ENCODE data around the gene MED12.

Gene MED12

DNA sequence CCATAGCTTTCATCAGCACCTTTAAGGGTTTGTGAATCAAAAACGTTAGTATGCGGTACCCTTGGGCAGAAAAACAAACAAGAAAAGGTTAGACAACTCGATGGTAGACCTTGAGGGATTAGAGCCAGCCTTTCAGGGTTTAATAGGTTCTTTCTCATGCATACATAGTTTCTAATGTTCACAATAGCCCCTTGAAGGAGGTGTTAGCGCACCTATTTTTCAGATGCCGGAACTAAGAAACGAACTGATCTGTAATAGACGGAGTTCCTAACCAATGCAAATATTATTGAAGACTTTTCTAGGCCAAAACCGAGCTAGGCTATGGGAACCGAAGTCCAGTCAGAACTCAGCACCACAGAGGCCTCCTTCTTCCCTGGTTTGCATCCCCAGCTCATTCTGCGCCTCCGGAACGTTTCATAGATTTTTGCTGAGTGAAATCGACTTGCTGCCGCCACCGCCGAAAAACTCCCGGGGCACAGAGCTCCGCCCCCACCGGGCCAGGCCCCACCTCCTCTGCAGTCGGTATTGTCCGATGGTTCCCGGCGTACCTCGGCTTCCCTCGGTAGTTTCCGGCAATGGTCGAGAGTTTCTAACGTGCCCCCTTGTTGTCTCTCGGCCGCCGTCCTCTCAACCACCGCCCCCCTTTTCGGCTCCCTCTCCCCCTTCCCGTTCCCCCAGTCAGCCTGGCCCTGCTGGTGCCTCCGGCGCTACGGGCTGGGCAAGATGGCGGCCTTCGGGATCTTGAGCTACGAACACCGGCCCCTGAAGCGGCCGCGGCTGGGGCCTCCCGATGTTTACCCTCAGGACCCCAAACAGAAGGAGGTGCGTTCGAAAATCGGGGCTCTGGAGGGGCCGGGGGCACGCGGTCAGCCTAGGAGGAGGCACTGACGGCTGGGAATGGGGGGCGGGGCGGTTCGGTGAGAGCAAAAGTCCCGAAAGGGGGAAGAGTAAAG is at the start of gene MED12:
Gene MED12, plus strand, starts transcription at position 565 of the 953 bp plus-strand sequence. Its CDS starts 159 bp downstream, at position 724.
- peak; percentile 78 for DNase-seq

GRCh38 chrX:71070531-71070930 is 47.9 kb upstream of the MED12 start:
- no peak for DNase-seq

GRCh38 chrX:71081330-71082123 is 36.9 kb upstream of the MED12 start:
- DNase-seq, result no peak

DNA sequence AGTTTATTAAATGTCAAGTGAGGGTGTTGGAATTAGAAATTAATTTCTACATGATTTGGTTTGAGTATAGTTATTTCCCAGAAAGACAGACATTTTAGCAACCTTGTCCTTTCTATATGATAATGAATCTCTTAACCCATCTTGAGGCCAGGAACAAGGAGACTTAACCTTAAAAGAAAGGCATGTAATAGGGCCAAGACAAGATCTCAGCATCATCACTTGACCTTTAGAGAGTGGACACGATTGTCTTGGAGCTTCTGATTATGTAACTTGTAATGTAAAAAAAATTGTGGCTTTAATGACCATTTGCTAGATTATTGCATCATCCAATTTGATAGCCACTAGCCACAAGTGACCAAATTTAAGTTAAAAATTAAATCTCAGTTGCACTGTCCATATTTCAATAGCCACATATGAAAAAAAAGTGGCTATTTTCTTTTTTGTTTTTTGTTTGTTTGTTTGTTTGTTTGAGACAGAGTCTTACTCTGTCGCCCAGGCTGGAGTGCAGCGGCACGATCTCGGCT is 36.2 kb upstream of the MED12 start:
- DNase-seq, result no peak

DNA sequence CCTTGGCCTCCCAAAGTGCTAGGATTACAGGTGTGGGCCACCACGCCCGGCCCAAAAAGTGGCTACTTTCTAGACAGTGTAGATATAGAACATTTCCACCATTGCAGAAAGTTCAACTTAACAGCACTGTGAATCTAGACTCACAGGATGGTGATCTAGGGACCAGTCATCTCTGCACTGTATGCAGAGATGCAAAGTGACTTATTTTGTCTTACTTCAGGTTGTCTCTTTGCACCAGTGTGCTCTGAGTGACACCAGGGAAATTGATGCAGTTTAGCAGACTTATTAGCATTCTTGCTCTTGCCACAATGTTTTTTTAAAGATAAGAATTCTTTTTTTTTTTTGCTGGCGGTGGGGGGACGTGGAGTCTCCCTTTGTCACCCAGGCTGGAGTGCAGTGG is 35.6 kb upstream of the MED12 start:
- no peak for DNase-seq

- DNase-seq, result no peak
Observed at GRCh38 chrX:71085900-71086299, 32.5 kb upstream of the MED12 start.

- no peak for DNase-seq
Observed at GRCh38 chrX:71091263-71091662, 27.1 kb upstream of the MED12 start.

DNA sequence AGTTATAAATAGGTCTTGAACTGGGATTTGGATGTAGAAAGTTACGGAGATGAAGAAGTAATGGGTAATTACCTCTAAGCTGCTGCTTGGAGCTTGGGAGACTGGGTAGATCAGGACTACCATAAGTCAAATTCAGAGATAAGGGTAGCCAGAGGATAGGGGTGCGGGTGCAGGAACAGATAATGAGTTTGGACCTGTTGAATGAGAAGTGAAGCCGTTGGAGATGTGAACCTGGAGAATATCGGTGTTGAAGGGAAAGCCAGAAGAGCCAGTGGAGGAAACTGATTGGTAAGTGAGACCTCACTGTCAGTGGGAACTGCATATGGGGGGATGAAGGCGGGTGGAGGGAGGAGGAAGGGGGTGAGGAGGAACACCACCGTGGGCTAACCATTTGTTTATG is 23.4 kb upstream of the MED12 start:
- DNase-seq, result no peak

GRCh38 chrX:71095555-71095980 is 22.8 kb upstream of the MED12 start, which contains the start of gene FOXO4:
TSS of gene FOXO4 (plus strand) at chrX:71095851. CDS start at chrX:71096529, 678 bp downstream.
- DNase-seq, result peak; percentile 74

GRCh38 chrX:71095981-71096759 is 22.2 kb upstream of the MED12 start:
- DNase-seq, result peak; percentile 45

- no peak for DNase-seq
Observed at GRCh38 chrX:71096760-71097032, 21.7 kb upstream of the MED12 start.

- peak; percentile 3 for DNase-seq
Observed at GRCh38 chrX:71098302-71098701, 20.1 kb upstream of the MED12 start.

- DNase-seq, result no peak
Observed at GRCh38 chrX:71098951-71099506, 19.4 kb upstream of the MED12 start.

DNA sequence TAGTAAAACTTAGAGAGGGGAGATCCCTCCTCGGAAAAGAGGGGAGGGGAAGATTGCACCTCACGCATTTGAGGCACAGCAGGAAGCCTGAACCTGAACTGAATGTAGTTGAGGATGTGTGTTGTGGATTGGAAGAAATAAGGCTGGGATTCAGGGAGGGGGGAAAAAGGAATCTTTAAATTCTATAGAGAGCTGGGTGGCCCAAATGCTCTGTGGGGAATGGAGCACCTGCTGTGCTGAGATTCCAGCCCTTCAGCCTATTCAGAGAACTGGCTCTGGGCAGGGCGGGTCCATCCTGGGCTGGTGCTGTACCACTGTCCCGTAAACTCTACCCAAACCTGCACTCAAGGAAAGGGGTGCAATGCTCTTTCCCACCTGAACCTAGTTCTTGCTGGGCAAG is 18.7 kb upstream of the MED12 start:
- DNase-seq, result no peak

- DNase-seq, result no peak
Observed at GRCh38 chrX:71100581-71101505, 17.6 kb upstream of the MED12 start.

DNA sequence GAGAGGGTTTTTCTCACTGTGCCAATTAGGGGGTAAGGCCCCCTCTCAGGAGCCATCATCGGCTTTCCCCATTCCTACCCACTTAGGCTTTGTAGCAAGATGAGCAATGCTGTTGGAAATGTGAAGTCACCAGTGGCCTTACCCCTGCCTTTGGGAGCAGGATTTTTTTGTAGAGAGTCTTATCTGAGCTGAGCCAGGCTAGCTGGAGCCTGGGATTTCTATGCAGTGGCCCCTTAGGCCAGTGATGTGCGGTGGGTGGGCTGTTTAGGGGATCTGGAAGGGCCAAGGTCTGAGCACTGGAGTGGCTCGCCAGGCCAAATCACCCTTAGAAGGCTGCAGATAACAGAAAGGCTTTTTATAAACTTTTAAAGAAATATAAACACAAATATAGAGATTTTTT is 16.1 kb upstream of the MED12 start:
- no peak for DNase-seq

GRCh38 chrX:71103110-71103983 is 15.0 kb upstream of the MED12 start:
- no peak for DNase-seq

DNA sequence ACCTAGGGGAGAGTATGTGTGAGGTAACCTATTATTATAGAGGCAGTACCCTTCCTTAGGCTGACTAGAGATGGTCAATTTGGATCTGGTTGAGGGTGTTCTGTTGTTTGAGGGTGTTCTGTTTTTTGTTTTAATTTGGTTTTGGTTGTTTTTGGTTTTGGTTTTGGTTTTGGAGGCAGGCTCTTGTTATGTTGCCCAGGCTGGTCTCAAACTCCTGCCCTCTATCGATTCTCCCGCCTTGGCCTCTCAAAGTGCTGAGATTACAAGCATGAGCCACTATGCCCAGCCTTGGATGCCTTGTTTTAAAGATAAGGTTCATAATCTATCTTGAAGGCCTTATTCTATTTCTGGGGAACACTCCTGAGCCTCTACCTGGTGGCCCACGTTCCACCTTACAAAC is 12.8 kb upstream of the MED12 start:
- DNase-seq, result no peak

- DNase-seq, result no peak
Observed at GRCh38 chrX:71106427-71106826, 12.0 kb upstream of the MED12 start, which contains the start of gene CXorf65. TSS of gene CXorf65 (minus strand) at chrX:71106740. CDS start at chrX:71106556, 184 bp downstream.

DNA sequence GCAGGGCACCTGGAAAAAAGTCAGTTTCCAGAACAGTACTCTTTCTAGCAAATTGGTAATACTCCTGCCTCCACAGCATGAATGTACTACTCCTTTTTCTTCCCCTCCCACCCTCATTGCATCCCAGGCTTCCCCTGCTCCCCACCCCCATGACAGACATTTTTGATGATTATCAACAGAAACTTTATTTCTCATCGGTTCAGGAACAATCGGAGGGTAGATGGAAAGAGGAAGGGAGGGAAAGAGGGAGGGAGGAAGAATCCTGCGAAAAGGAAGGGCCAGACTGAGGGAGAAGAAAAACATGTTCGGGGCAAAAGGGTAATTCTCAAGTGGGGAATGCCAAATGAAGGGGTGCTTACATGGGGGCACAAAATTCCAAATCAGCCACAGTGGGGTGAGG is 11.2 kb upstream of the MED12 start:
- DNase-seq, result no peak
